GM18867 (cell line): ENCODE measurements around the gene ZNF146.
"Not testable (repeated sequence)": the region's sequence is repeated elsewhere in the genome, so short reads cannot be mapped to it uniquely, and the experiment has no call there.

Experiments
- ATAC-seq: cut with Tn5 transposase; IDR thresholded peaks from one replicate; pipeline ENCODE4 v1.9.1; 2021; ENCODE audit warnings: mild to moderate bottlenecking, moderate library complexity; ENCODE audit not compliant: unreplicated experiment

ZNF146 gene

GRCh38 chr19:36214386-36215275 is at the start of gene ZNF146, which contains the start of gene ZNF565:
Gene ZNF146, plus strand, starts transcription at chr19:36215106. Its CDS starts 21,335 bp downstream, at chr19:36236441.
Gene ZNF565, minus strand, starts transcription at chr19:36214665. Its CDS starts 12,680 bp downstream, at chr19:36201985.
- ATAC-seq: peak; percentile 89

GRCh38 chr19:36169084-36169760 is 45.7 kb upstream of the ZNF146 start:
- ATAC-seq: no peak

GRCh38 chr19:36172852-36173251 is 42.1 kb upstream of the ZNF146 start:
- ATAC-seq: no peak

GRCh38 chr19:36173846-36174245 is 41.1 kb upstream of the ZNF146 start:
- not testable (repeated sequence) for ATAC-seq

- ATAC-seq: not testable (repeated sequence)
Measured at GRCh38 chr19:36179077-36179476, 35.8 kb upstream of the ZNF146 start.

GRCh38 chr19:36182612-36183244 is 32.2 kb upstream of the ZNF146 start:
- no peak for ATAC-seq

GRCh38 chr19:36183245-36183628 is 31.7 kb upstream of the ZNF146 start:
- ATAC-seq: no peak

GRCh38 chr19:36186722-36187121 is 28.2 kb upstream of the ZNF146 start:
- ATAC-seq: not testable (repeated sequence)

- no peak for ATAC-seq
Measured at GRCh38 chr19:36196249-36196648, 18.7 kb upstream of the ZNF146 start.

- ATAC-seq: no peak
Measured at GRCh38 chr19:36198119-36198518, 16.8 kb upstream of the ZNF146 start.

GRCh38 chr19:36201684-36202083 is 13.2 kb upstream of the ZNF146 start:
- no peak for ATAC-seq

- ATAC-seq: no peak
Measured at GRCh38 chr19:36203293-36203692, 11.6 kb upstream of the ZNF146 start.

GRCh38 chr19:36207605-36208252 is 7.2 kb upstream of the ZNF146 start:
- ATAC-seq: peak; percentile 61

- no peak for ATAC-seq
Measured at GRCh38 chr19:36209372-36209771, 5.5 kb upstream of the ZNF146 start.

- no peak for ATAC-seq
Measured at GRCh38 chr19:36210497-36210896, 4.4 kb upstream of the ZNF146 start.

- no peak for ATAC-seq
Measured at GRCh38 chr19:36212895-36213294, 2.0 kb upstream of the ZNF146 start.

GRCh38 chr19:36215276-36216123 is 594 bp downstream of the ZNF146 start:
- no peak for ATAC-seq

GRCh38 chr19:36221474-36221873 is 6.6 kb downstream of the ZNF146 start:
- no peak for ATAC-seq

- no peak for ATAC-seq
Measured at GRCh38 chr19:36222503-36222902, 7.6 kb downstream of the ZNF146 start.
